PFSK-1 (cell line): Measurements from ENCODE around the gene PHACTR3.

ENCODE experiments used
- FOXP2 ChIP-seq: optimal IDR thresholded peaks from 2 replicates; pipeline ENCODE3; 2011; ENCODE audit warnings: borderline replicate concordance, control low read depth, inconsistent platforms; ENCODE audit not compliant: insufficient read depth; ENCODE audit errors: extremely low read length, extremely low read depth
- POLR2AphosphoS5 ChIP-seq: IDR thresholded peaks from 2 replicates; pipeline ENCODE4 v1.6.1; 2012; ENCODE audit warnings: low read depth, mild to moderate bottlenecking, control low read depth, low read length, moderate library complexity
- REST ChIP-seq, 2 experiments: IDR thresholded peaks; 2 replicates each; pipeline versions ENCODE4 v1.6.1 to v1.8.0; 2011 to 2012; ENCODE audit warnings: low read depth in 2 of 2, low read length in 2 of 2, control low read depth in 1 of 2, inconsistent platforms in 1 of 2, mild to moderate bottlenecking in 1 of 2, moderate library complexity in 1 of 2; ENCODE audit not compliant: insufficient read depth in 1 of 2
- SIN3A ChIP-seq: IDR thresholded peaks from 2 replicates; pipeline ENCODE4 v1.6.1; 2012; ENCODE audit warnings: mild to moderate bottlenecking, low read length, moderate library complexity, borderline replicate concordance; ENCODE audit not compliant: insufficient read depth
- TAF1 ChIP-seq: IDR thresholded peaks from 2 replicates; pipeline ENCODE4 v1.6.1; 2012; ENCODE audit warnings: low read length, control low read depth, borderline replicate concordance; ENCODE audit not compliant: insufficient read depth

PHACTR3 gene

GRCh38 chr20:59644371-59644939, 40.1 kb downstream of the PHACTR3 start:
- TF ChIP-seq FOXP2 (no peak), REST (IDR thresholded peaks at IDR 0.05; ENCODE audit: insufficient read depth in 1 of 2, low read depth in 2 of 2, low read length in 2 of 2) (no peak), SIN3A (no peak)

GRCh38 chr20:59645271-59645670, 40.9 kb downstream of the PHACTR3 start:
- TF ChIP-seq FOXP2 (no peak), POLR2AphosphoS5 (no peak), SIN3A (no peak), TAF1 (no peak), REST (IDR thresholded peaks at IDR 0.05; ENCODE audit: insufficient read depth in 1 of 2, low read depth in 2 of 2, low read length in 2 of 2) (no peak)

- TF ChIP-seq POLR2AphosphoS5 (no peak), REST (IDR thresholded peaks at IDR 0.05; ENCODE audit: insufficient read depth in 1 of 2, low read depth in 2 of 2, low read length in 2 of 2) (no peak), SIN3A (no peak), TAF1 (no peak), FOXP2 (no peak)
Observed at GRCh38 chr20:59645761-59646171, 41.4 kb downstream of the PHACTR3 start.

- TF ChIP-seq REST (IDR thresholded peaks at IDR 0.05; ENCODE audit: insufficient read depth in 1 of 2, low read depth in 2 of 2, low read length in 2 of 2) = no peak
- no peak for TF ChIP-seq POLR2AphosphoS5
- TF ChIP-seq TAF1 = no peak
- no peak for TF ChIP-seq FOXP2
- TF ChIP-seq SIN3A = no peak
Observed at GRCh38 chr20:59646487-59646886, 42.1 kb downstream of the PHACTR3 start.

- TF ChIP-seq REST (IDR thresholded peaks at IDR 0.05; ENCODE audit: insufficient read depth in 1 of 2, low read depth in 2 of 2, low read length in 2 of 2) = no peak
- no peak for TF ChIP-seq FOXP2
- TF ChIP-seq TAF1 = no peak
- no peak for TF ChIP-seq SIN3A
- no peak for TF ChIP-seq POLR2AphosphoS5
Observed at GRCh38 chr20:59647271-59647670, 42.9 kb downstream of the PHACTR3 start.
